Endothelial cell (in vitro differentiated cells): ENCODE data around the gene CREB5. TPM values are rescaled to one million over a fixed set of nuclear protein-coding genes. Genes with fewer than 3 reads are reported as not detected.

Source experiments
- DNase-seq: peaks from one replicate; pipeline ENCODE4 v3.0.0; 2021; ENCODE audit warnings: low spot score
- H3K27ac Mint-ChIP-seq: one replicate; pipeline ENCODE4 v1.8.0; 2021; ENCODE audit warnings: mixed read lengths, inconsistent platforms; ENCODE audit not compliant: unreplicated experiment
- H3K27me3 Mint-ChIP-seq: one replicate; pipeline ENCODE4 v1.8.0; 2021; ENCODE audit warnings: mild to moderate bottlenecking, moderate library complexity, mixed read lengths, inconsistent platforms; ENCODE audit not compliant: unreplicated experiment
- H3K36me3 Mint-ChIP-seq: one replicate; pipeline ENCODE4 v1.8.0; 2021; ENCODE audit warnings: mild to moderate bottlenecking, low read depth, mixed read lengths, inconsistent platforms; ENCODE audit not compliant: unreplicated experiment
- H3K4me1 Mint-ChIP-seq: one replicate; pipeline ENCODE4 v1.8.0; 2021; ENCODE audit warnings: mild to moderate bottlenecking, mixed read lengths, inconsistent platforms; ENCODE audit not compliant: unreplicated experiment
- H3K4me3 Mint-ChIP-seq: one replicate; pipeline ENCODE4 v1.8.0; 2021; ENCODE audit warnings: mild to moderate bottlenecking, mixed read lengths, inconsistent platforms; ENCODE audit not compliant: unreplicated experiment
- H3K9me3 Mint-ChIP-seq: one replicate; pipeline ENCODE4 v1.8.0; 2021; ENCODE audit warnings: mixed read lengths, inconsistent platforms; ENCODE audit not compliant: unreplicated experiment
- total RNA-seq: library from RNA; stranded (reverse); fragmentation: NEBNext Ultra II Directional; extraction: Animal tissue kit (Norgen Biotek cat#: 25700); gene quantifications from one replicate; pipeline ENCODE4 v1.2.1, GENCODE V29; 2021; ENCODE audit not compliant: unreplicated experiment
- TF ChIP-seq, protein P1 (sequence below): fragments of 200-600 bp; sonication (generic); IDR thresholded peaks from one replicate; pipeline ENCODE4 v1.5.0; 2021; ENCODE audit warnings: antibody characterized with exemption; ENCODE audit not compliant: unreplicated experiment

The CREB5 gene
- total RNA-seq, 1 donor from 2014 or later: 5.6 TPM

DNA sequence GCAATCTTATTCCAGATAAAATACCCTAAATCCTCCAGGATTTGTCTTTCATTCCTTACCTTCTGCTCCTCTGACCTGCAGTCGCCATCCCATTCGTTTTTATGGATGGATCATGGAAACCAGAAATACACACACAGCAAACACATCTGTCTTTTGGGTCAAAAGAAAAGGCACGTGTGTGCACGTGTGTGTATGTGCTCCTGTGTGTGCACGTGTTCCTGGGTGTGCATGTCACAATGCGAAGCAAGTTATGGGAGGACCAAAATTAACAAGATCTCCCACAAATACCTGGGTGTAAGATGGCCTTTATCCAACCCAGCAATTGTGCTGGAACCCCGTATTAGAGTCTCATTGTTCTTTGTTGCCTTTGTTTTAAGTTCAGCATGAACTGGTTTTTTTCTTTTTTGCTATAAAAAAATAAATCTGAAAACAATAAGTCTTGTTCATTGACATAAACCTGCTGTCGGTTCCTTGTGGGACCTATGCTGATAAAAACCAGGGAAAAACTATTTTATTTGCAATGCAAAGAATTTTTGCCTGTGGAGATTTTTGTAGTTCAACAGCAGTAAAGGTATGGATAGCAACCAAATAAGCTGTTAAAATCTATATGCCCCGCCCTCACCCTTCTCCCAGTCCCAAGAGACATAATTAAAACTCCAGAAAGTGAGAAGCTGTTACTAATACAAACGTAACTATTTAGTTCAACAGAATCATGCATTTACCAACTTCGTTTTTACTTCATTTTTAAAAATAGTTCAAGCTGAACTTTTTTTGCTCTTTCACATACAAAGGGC is 229.6 kb downstream of the CREB5 start:
- H3K27ac Mint-ChIP-seq: no peak overlapping the region
- no peaks in the 10 kb centered on the region for H3K27me3 Mint-ChIP-seq
- no peak overlapping the region for H3K4me3 Mint-ChIP-seq
- H3K9me3 Mint-ChIP-seq: no peaks in the 10 kb centered on the region
- H3K36me3 Mint-ChIP-seq: no peaks in the 10 kb centered on the region
- no peak for DNase-seq
- H3K4me1 Mint-ChIP-seq: no peaks in the 10 kb centered on the region
- TF ChIP-seq, protein P1, sequence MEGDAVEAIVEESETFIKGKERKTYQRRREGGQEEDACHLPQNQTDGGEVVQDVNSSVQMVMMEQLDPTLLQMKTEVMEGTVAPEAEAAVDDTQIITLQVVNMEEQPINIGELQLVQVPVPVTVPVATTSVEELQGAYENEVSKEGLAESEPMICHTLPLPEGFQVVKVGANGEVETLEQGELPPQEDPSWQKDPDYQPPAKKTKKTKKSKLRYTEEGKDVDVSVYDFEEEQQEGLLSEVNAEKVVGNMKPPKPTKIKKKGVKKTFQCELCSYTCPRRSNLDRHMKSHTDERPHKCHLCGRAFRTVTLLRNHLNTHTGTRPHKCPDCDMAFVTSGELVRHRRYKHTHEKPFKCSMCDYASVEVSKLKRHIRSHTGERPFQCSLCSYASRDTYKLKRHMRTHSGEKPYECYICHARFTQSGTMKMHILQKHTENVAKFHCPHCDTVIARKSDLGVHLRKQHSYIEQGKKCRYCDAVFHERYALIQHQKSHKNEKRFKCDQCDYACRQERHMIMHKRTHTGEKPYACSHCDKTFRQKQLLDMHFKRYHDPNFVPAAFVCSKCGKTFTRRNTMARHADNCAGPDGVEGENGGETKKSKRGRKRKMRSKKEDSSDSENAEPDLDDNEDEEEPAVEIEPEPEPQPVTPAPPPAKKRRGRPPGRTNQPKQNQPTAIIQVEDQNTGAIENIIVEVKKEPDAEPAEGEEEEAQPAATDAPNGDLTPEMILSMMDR: no peak

DNA sequence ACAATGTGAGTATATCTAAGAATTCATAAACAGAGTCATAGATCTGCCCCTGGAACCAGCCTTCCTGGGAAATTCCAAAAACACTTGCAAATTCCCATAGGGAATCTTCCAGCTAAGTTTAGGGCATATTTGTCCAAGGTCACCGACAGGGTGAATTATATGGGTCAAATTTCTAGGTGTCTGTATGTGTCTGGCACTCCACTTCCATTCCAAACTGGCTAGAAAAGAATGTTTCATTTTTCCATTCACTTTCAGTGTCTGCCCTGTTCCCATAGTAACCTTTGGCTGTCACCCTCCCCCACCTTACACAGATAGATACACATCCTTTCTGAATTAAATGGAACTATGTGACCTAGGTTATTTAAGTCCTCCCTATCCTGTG is 230.9 kb downstream of the CREB5 start:
- DNase-seq: no peak
- TF ChIP-seq, protein P1: no peak
- Mint-ChIP-seq H3K9me3 (no peaks in the 10 kb centered on the region), H3K4me3 (no peak overlapping the region), H3K27me3 (no peaks in the 10 kb centered on the region), H3K27ac (no peak overlapping the region), H3K36me3 (no peaks in the 10 kb centered on the region), H3K4me1 (no peaks in the 10 kb centered on the region)

DNA sequence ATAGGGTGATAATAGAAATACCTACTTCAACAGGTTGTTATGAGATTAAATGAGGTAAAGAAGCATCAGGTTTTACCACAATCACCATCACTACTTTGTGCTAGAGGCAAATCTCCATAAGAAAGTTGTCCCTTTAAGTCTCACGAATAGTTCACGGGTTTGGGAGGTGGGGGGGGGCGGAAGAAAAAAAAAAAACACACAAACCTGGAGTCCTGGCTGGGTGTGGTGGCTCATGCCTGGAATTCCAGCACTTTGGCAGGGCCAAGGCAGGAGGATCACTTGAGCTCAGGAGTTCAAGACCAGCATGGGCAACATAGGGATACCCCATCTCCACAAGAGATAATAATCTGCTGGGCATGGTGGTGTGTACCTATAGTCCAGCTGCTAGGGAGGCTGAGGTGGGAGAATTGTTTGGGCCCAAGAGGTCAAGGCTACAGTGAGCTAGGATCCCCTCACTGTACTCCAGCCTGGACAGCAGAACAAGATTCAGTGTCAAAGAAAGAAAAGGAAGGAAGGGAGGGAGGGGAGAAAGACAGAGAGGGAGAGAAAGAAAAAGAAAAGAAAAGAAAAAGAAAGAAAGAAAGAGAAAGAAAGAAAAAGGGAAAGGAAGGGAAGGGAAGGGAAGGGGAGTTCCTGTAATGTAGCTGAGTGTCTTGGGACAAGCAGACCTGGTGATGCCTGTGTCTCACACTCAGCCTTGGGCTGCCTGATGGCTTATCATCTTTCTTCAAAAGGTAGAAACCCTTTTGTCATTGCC is 231.4 kb downstream of the CREB5 start:
- H3K27me3 Mint-ChIP-seq: no peaks in the 10 kb centered on the region
- no peak for DNase-seq
- no peaks in the 10 kb centered on the region for H3K4me1 Mint-ChIP-seq
- no peak overlapping the region for H3K27ac Mint-ChIP-seq
- H3K36me3 Mint-ChIP-seq: no peaks in the 10 kb centered on the region
- no peaks in the 10 kb centered on the region for H3K9me3 Mint-ChIP-seq
- TF ChIP-seq, protein P1: no peak
- no peak overlapping the region for H3K4me3 Mint-ChIP-seq

DNA sequence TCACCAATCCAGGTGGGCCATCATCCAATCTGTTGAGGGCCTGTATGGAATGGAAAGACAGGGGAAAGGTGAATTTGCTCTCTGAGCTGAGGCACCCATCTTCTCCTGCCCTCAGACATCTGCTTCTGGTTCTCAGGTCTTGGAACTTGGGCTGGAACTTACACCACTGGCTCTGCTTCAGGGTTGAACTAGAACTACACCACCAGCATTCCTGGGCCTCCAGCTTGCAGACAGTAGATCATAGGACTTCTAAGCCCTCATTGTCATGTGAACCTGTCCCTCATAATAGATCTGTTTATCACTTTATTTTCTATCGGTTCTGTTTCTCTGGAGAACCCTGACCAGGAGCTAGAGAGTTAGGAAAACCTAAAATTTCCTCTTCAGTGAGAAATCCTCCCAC is 233.5 kb downstream of the CREB5 start:
- Mint-ChIP-seq H3K9me3 (no peaks in the 10 kb centered on the region), H3K36me3 (no peaks in the 10 kb centered on the region), H3K27ac (no peak overlapping the region), H3K4me1 (no peaks in the 10 kb centered on the region), H3K27me3 (no peaks in the 10 kb centered on the region), H3K4me3 (no peak overlapping the region)
- no peak for DNase-seq
- TF ChIP-seq, protein P1: no peak
